Measurements from ENCODE around the gene PGM1. TPM values are rescaled to one million over a fixed set of nuclear protein-coding genes. Genes with fewer than 3 reads are reported as not detected.

The PGM1 gene
- total RNA-seq, result 88.9 and 105 TPM in 2 replicates

GRCh38 chr1:63593303-63593885 is at the start of gene PGM1:
TSS of gene PGM1 (plus strand) at chr1:63593411. CDS start at chr1:63593489, 78 bp downstream.

Other genes starting within 250 kb of the PGM1 start
- gene ALG6, start 225.8 kb upstream of the PGM1 start, total RNA-seq, result 9.2 TPM in 2 replicates
- 12.8 and 15.8 TPM in 2 replicates for gene ITGB3BP, start 70.2 kb upstream of the PGM1 start, total RNA-seq
- 2.9 and 5.8 TPM in 2 replicates for gene EFCAB7, start 69.9 kb upstream of the PGM1 start, total RNA-seq
- gene ROR1, start 180.6 kb downstream of the PGM1 start, total RNA-seq, result 0.64 and 3.6 TPM in 2 replicates

Measured in tracheal epithelial cell (primary cell).